Measurements from ENCODE around the gene PVRIG. TPM values are rescaled to one million over a fixed set of nuclear protein-coding genes. Genes with fewer than 3 reads are reported as not detected.

Gene PVRIG
- total and polyA plus RNA-seq, 9 of the 15 experiments (the other 6 are each of a cell fraction or from before 2014, with no cell fraction given), result 0.16 to 0.64 TPM; not detected in 7

- TF ChIP-seq CTCF (IDR thresholded peaks at IDR 0.05 in 2 of 3, conservative IDR thresholded peaks at IDR 0.05 in 1 of 3; ENCODE audit: insufficient read depth in 2 of 3, low read depth in 1 of 3, low read length in 3 of 3) (peak; percentile 65 to 80 (median 73); a peak in 5 of 6 replicates), ETV1 (tag; conservative IDR thresholded peaks at IDR 0.05; ENCODE audit: low read depth) (no peak), BRD9 (IDR thresholded peaks at IDR 0.05; ENCODE audit: low read depth, partially characterized antibody) (peak; percentile 75), MXI1 (IDR thresholded peaks at IDR 0.05; ENCODE audit: low read depth, low read length) (no peak), EZH2 (IDR thresholded peaks at IDR 0.05; ENCODE audit: borderline replicate concordance, low read depth, low read length) (no peak), SRF (CRISPR knock-in tag; IDR thresholded peaks at IDR 0.05) (no peak), MAFF (IDR thresholded peaks at IDR 0.05; ENCODE audit: low read length) (no peak), CLOCK (CRISPR knock-in tag; IDR thresholded peaks at IDR 0.05; ENCODE audit: borderline replicate concordance) (no peak), NR2C2 (CRISPR knock-in tag; IDR thresholded peaks at IDR 0.05) (no peak), NR2C2 (tag; IDR thresholded peaks at IDR 0.05) (peak; percentile 41; the same call in 1 of the 2 replicates), BACH1 (tag; IDR thresholded peaks at IDR 0.05) (no peak), SETDB1 (IDR thresholded peaks at IDR 0.05; ENCODE audit: low read length) (no peak)
- TF ChIP-seq, protein P1, sequence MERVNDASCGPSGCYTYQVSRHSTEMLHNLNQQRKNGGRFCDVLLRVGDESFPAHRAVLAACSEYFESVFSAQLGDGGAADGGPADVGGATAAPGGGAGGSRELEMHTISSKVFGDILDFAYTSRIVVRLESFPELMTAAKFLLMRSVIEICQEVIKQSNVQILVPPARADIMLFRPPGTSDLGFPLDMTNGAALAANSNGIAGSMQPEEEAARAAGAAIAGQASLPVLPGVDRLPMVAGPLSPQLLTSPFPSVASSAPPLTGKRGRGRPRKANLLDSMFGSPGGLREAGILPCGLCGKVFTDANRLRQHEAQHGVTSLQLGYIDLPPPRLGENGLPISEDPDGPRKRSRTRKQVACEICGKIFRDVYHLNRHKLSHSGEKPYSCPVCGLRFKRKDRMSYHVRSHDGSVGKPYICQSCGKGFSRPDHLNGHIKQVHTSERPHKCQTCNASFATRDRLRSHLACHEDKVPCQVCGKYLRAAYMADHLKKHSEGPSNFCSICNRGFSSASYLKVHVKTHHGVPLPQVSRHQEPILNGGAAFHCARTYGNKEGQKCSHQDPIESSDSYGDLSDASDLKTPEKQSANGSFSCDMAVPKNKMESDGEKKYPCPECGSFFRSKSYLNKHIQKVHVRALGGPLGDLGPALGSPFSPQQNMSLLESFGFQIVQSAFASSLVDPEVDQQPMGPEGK (CRISPR knock-in tag; IDR thresholded peaks at IDR 0.05; ENCODE audit: borderline replicate concordance), result no peak
- TF ChIP-seq, protein P2, sequence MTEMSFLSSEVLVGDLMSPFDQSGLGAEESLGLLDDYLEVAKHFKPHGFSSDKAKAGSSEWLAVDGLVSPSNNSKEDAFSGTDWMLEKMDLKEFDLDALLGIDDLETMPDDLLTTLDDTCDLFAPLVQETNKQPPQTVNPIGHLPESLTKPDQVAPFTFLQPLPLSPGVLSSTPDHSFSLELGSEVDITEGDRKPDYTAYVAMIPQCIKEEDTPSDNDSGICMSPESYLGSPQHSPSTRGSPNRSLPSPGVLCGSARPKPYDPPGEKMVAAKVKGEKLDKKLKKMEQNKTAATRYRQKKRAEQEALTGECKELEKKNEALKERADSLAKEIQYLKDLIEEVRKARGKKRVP (CRISPR knock-in tag; IDR thresholded peaks at IDR 0.05), result peak; percentile 80
- TF ChIP-seq, protein P3, sequence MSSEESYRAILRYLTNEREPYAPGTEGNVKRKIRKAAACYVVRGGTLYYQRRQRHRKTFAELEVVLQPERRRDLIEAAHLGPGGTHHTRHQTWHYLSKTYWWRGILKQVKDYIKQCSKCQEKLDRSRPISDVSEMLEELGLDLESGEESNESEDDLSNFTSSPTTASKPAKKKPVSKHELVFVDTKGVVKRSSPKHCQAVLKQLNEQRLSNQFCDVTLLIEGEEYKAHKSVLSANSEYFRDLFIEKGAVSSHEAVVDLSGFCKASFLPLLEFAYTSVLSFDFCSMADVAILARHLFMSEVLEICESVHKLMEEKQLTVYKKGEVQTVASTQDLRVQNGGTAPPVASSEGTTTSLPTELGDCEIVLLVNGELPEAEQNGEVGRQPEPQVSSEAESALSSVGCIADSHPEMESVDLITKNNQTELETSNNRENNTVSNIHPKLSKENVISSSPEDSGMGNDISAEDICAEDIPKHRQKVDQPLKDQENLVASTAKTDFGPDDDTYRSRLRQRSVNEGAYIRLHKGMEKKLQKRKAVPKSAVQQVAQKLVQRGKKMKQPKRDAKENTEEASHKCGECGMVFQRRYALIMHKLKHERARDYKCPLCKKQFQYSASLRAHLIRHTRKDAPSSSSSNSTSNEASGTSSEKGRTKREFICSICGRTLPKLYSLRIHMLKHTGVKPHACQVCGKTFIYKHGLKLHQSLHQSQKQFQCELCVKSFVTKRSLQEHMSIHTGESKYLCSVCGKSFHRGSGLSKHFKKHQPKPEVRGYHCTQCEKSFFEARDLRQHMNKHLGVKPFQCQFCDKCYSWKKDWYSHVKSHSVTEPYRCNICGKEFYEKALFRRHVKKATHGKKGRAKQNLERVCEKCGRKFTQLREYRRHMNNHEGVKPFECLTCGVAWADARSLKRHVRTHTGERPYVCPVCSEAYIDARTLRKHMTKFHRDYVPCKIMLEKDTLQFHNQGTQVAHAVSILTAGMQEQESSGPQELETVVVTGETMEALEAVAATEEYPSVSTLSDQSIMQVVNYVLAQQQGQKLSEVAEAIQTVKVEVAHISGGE (CRISPR knock-in tag; IDR thresholded peaks at IDR 0.05), result no peak
These were observed 29.6 kb upstream of the PVRIG start (continued) for GRCh38 chr7:100190048-100190711.

Measured in K562 (cell line).